Keratinocyte (primary cell): ENCODE data around the gene SLC39A5. TPM values are rescaled to one million over a fixed set of nuclear protein-coding genes. Genes with fewer than 3 reads are reported as not detected.

Source experiments
- DNase-seq: peaks from one replicate; pipeline ENCODE4 v3.0.0-alpha.2; 2011; ENCODE audit warnings: low read depth, missing footprints, low spot score
- FAIRE-seq: peaks from 2 replicates; lab custom pipeline; 2011; peaks lifted over from hg19 to GRCh38; lab: Jason Lieb, UNC
- H2AFZ ChIP-seq: 2 replicates; pipeline ENCODE4 v1.6.0; 2012; ENCODE audit warnings: low read length, control low read depth, inconsistent platforms; ENCODE audit not compliant: control insufficient read depth
- H3K27ac ChIP-seq: 2 replicates; pipeline ENCODE4 v1.5.1; 2011; ENCODE audit warnings: low read length; ENCODE audit not compliant: control insufficient read depth, insufficient read depth
- H3K27me3 ChIP-seq: 3 replicates; pipeline ENCODE4 v1.6.0; 2011; ENCODE audit warnings: low read length; ENCODE audit not compliant: control insufficient read depth, insufficient read depth; ENCODE audit errors: extremely low read depth
- H3K36me3 ChIP-seq, 2 experiments: 2 replicates in 1 of 2; 3 replicates in 1 of 2; pipeline ENCODE4 v1.5.1; 2011; ENCODE audit warnings: low read length in 2 of 2, mild to moderate bottlenecking in 1 of 2; ENCODE audit not compliant: control insufficient read depth in 2 of 2, insufficient read depth in 2 of 2; ENCODE audit errors: extremely low read depth in 1 of 2
- H3K4me1 ChIP-seq: 3 replicates; pipeline ENCODE4 v1.5.1; 2011; ENCODE audit warnings: low read length; ENCODE audit not compliant: control insufficient read depth, insufficient read depth; ENCODE audit errors: extremely low read depth
- H3K4me2 ChIP-seq: 3 replicates; pipeline ENCODE4 v1.6.0; 2011; ENCODE audit warnings: low read depth, low read length; ENCODE audit not compliant: control insufficient read depth, insufficient read depth; ENCODE audit errors: extremely low read depth
- H3K4me3 ChIP-seq, 3 experiments: fragments of 200-600 bp in 1 of 3; sonication (generic) in 1 of 3; 2 replicates in 2 of 3; 3 replicates in 1 of 3; pipeline ENCODE4 v1.5.1; 2011 to 2016; ENCODE audit warnings: low read length in 3 of 3, mild to moderate bottlenecking in 3 of 3, control low read depth in 2 of 3, inconsistent platforms in 1 of 3, low read depth in 1 of 3, mixed read lengths in 1 of 3, mixed run types in 1 of 3, moderate library complexity in 1 of 3; ENCODE audit not compliant: control insufficient read depth in 2 of 3, insufficient read depth in 2 of 3; ENCODE audit errors: extremely low read depth in 1 of 3
- H3K79me2 ChIP-seq: 2 replicates; pipeline ENCODE4 v1.6.0; 2012; ENCODE audit warnings: low read length; ENCODE audit not compliant: control insufficient read depth, insufficient read depth
- H3K9ac ChIP-seq: 3 replicates; pipeline ENCODE4 v1.6.0; 2011; ENCODE audit warnings: low read length; ENCODE audit not compliant: control insufficient read depth, insufficient read depth; ENCODE audit errors: extremely low read depth
- H3K9me1 ChIP-seq: 3 replicates; pipeline ENCODE4 v1.6.0; 2011; ENCODE audit warnings: low read length; ENCODE audit not compliant: control insufficient read depth, insufficient read depth; ENCODE audit errors: extremely low read depth
- H3K9me3 ChIP-seq: 2 replicates; pipeline ENCODE4 v1.5.1; 2012; ENCODE audit warnings: low read depth, low read length; ENCODE audit not compliant: control insufficient read depth
- H4K20me1 ChIP-seq: 3 replicates; pipeline ENCODE4 v1.6.0; 2011; ENCODE audit warnings: low read length; ENCODE audit not compliant: control insufficient read depth, insufficient read depth; ENCODE audit errors: extremely low read depth
- EZH2 ChIP-seq: IDR thresholded peaks from one replicate; pipeline ENCODE4 v1.6.1; 2012; ENCODE audit warnings: inconsistent platforms, mild to moderate bottlenecking, low read length, moderate library complexity
- dilution Hi-C: fragments of 300-500 bp; cut with MboI; formaldehyde crosslinking; loops from one replicate; pipeline ENCODE4 v1.7.0; 2020; ENCODE audit warnings: low sequenced_read_pairs; ENCODE audit not compliant: extremely low pct_ligation_motif_present
- polyA plus RNA-seq, 5 experiments: library from polyadenylated mRNA; depleted of rRNA in 3 of 5; stranded (reverse) in 3 of 5; stranded (forward) in 1 of 5; unstranded in 1 of 5; fragments of >200 nt; gene quantifications; 1 replicate in 1 of 5; 2 replicates in 3 of 5; 3 replicates in 1 of 5; pipeline versions ENCODE4 v1.2.1 to v1.2.3, GENCODE V29; 2011 to 2012; ENCODE audit warnings: missing spikeins in 2 of 5, low read depth in 1 of 5, low replicate concordance in 1 of 5
- TF ChIP-seq, protein P1 (sequence below), 3 experiments: IDR thresholded peaks in 1 of 3; conservative IDR thresholded peaks in 1 of 3; optimal IDR thresholded peaks in 1 of 3; 2 replicates in 2 of 3; 3 replicates in 1 of 3; pipeline versions ENCODE3 to v1.5.1; 2011; ENCODE audit warnings: low read length in 3 of 3, mild to moderate bottlenecking in 3 of 3, moderate library complexity in 2 of 3, control low read depth in 1 of 3, inconsistent platforms in 1 of 3; ENCODE audit not compliant: insufficient read depth in 2 of 3; ENCODE audit errors: extremely low read depth in 1 of 3

The SLC39A5 gene
- polyA plus RNA-seq, 1 donor (not counting 4 experiments of a cell fraction or from before 2014, with no cell fraction given): not detected

DNA sequence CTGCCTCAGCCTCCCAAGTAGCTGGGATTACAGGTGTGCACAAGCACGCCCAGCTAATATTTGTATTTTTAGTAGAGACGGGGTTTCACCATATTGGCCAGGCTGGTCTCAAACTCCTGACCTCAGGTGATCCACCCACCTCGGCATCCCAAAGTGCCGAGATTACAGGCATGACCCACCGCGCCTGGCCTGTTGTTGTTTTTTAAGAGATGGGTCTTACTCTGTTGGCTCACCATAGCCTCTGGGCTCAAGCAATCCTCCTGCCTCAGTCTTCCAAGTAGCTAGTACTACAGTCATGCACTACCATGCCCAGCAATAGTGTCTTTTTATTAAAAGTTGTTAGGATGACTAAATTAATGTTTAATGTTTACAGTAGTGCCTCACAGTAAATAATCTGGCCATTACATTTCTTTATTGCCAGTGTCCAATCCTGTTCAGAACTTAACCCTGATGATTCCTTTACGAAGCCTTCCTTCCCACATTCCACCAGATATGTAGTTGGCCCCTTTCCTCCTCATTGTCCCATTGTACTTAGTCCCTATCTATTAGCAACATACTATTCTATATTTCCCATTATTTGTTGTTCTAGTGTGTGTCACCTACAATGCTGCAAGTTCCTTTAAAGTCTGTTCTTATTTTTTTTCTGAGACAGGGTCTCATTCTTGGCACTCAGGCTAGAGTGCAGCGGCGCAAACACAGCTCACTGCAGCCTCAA lies 31.8 kb upstream of the SLC39A5 start:
- Histone ChIP-seq H4K20me1 (no peaks in the 10 kb centered on the region), H3K4me3 (no peak overlapping the region), H3K4me1 (no peaks in the 10 kb centered on the region), H3K27ac (no peak overlapping the region), H3K9me3 (no peaks in the 10 kb centered on the region), H3K4me2 (no peak overlapping the region), H2AFZ (no peak overlapping the region), H3K79me2 (no peaks in the 10 kb centered on the region), H3K36me3 (no peaks in the 10 kb centered on the region), H3K27me3 (no peaks in the 10 kb centered on the region), H3K9me1 (no peaks in the 10 kb centered on the region), H3K9ac (no peak overlapping the region)
- DNase-seq: no peak
- no peak for FAIRE-seq
- TF ChIP-seq, protein P1, sequence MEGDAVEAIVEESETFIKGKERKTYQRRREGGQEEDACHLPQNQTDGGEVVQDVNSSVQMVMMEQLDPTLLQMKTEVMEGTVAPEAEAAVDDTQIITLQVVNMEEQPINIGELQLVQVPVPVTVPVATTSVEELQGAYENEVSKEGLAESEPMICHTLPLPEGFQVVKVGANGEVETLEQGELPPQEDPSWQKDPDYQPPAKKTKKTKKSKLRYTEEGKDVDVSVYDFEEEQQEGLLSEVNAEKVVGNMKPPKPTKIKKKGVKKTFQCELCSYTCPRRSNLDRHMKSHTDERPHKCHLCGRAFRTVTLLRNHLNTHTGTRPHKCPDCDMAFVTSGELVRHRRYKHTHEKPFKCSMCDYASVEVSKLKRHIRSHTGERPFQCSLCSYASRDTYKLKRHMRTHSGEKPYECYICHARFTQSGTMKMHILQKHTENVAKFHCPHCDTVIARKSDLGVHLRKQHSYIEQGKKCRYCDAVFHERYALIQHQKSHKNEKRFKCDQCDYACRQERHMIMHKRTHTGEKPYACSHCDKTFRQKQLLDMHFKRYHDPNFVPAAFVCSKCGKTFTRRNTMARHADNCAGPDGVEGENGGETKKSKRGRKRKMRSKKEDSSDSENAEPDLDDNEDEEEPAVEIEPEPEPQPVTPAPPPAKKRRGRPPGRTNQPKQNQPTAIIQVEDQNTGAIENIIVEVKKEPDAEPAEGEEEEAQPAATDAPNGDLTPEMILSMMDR (optimal IDR thresholded peaks at IDR 0.05 in 1 of 3, IDR thresholded peaks at IDR 0.05 in 1 of 3, conservative IDR thresholded peaks at IDR 0.05 in 1 of 3; ENCODE audit: extremely low read depth in 1 of 3, insufficient read depth in 2 of 3, low read length in 3 of 3): no peak
- TF ChIP-seq EZH2: no peak
- dilution Hi-C loops: no loop called here

DNA sequence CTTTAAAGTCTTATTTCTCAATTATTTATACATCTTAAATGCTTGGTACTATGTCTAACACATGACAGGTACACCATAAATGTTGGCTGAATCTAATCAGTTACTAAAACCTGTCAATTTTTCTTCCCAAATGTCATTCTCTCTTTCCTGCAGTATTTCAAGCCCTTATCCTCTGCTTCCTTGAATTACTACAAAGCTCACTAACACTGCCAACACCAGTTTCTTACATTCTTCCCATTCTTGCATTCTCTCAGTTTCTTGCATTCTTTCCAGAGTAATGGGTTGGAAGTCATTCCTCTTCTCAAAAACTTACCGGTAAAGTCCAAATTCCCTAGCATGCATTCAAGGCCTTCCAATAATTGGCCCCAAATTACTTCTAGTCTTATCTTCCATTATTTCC lies 31.0 kb upstream of the SLC39A5 start:
- H3K9me3 ChIP-seq: no peaks in the 10 kb centered on the region
- no peaks in the 10 kb centered on the region for H3K79me2 ChIP-seq
- no peak overlapping the region for H3K4me2 ChIP-seq
- H3K36me3 ChIP-seq: no peaks in the 10 kb centered on the region
- no peak for DNase-seq
- FAIRE-seq: no peak
- H3K27ac ChIP-seq: no peak overlapping the region
- dilution Hi-C loops: no loop called here
- TF ChIP-seq EZH2: no peak
- TF ChIP-seq, protein P1 (optimal IDR thresholded peaks at IDR 0.05 in 1 of 3, IDR thresholded peaks at IDR 0.05 in 1 of 3, conservative IDR thresholded peaks at IDR 0.05 in 1 of 3; ENCODE audit: extremely low read depth in 1 of 3, insufficient read depth in 2 of 3, low read length in 3 of 3): no peak
- H3K4me1 ChIP-seq: no peaks in the 10 kb centered on the region
- H3K9me1 ChIP-seq: no peaks in the 10 kb centered on the region
- no peak overlapping the region for H3K9ac ChIP-seq
- no peak overlapping the region for H2AFZ ChIP-seq
- no peak overlapping the region for H3K4me3 ChIP-seq
- H4K20me1 ChIP-seq: no peaks in the 10 kb centered on the region
- no peaks in the 10 kb centered on the region for H3K27me3 ChIP-seq
